ENCODE results near the gene AKAP1. TPM values are rescaled to one million over a fixed set of nuclear protein-coding genes. Genes with fewer than 3 reads are reported as not detected.

The AKAP1 gene
- total RNA-seq, 4 donors from 2014 or later, result 23.3 to 62.4 (median 32.0) TPM

GRCh38 chr17:57110152-57110542, 25.1 kb downstream of the AKAP1 start:
- Histone ChIP-seq H3K4me1 (peaks cover 0 to 33% (median 8%) of the 10 kb centered on the region in 4 donors), H3K36me3 (peaks cover 0 to 62% (median 0%) of the 10 kb centered on the region in 3 donors), H3K9me3 (no peaks in the 10 kb centered on the region), H3K27ac (peak overlapping the region in 2 of 4 donors; percentile 2 to 18), H3K4me3 (no peak overlapping the region), H3K27me3 (no peaks in the 10 kb centered on the region)
- TF ChIP-seq POLR2A (IDR thresholded peaks at IDR 0.05), result no peak
- no peak for TF ChIP-seq CTCF (IDR thresholded peaks at IDR 0.05)
- TF ChIP-seq EP300 (IDR thresholded peaks at IDR 0.05), result no peak
- WGBS, 2 donors, result 40 to 46% methylated on average over 5 of the region's 5 CpGs
- DNase-seq (ENCODE audit: low spot score in 2 of 2), result peak in 1 of 2 donors; percentile 25

- TF ChIP-seq EP300 (IDR thresholded peaks at IDR 0.05), result no peak
- no peak for TF ChIP-seq POLR2A (IDR thresholded peaks at IDR 0.05)
- TF ChIP-seq CTCF (IDR thresholded peaks at IDR 0.05), result no peak
- no peak overlapping the region for H3K4me3 ChIP-seq
- DNase-seq (ENCODE audit: low spot score in 2 of 2), result no peak
- no peaks in the 10 kb centered on the region for H3K27me3 ChIP-seq
- peaks cover 0 to 33% (median 8%) of the 10 kb centered on the region in 4 donors for H3K4me1 ChIP-seq
- H3K9me3 ChIP-seq, result no peaks in the 10 kb centered on the region
- WGBS, 2 donors, result 70 to 81% methylated on average over 12 of the region's 12 CpGs
- H3K27ac ChIP-seq, result peak overlapping the region in 1 of 4 donors; percentile 23
- H3K36me3 ChIP-seq, result peaks cover 0 to 62% (median 3%) of the 10 kb centered on the region in 3 donors
Measured at GRCh38 chr17:57110579-57111325, 25.7 kb downstream of the AKAP1 start.

GRCh38 chr17:57111386-57111785, 26.3 kb downstream of the AKAP1 start:
- Histone ChIP-seq H3K36me3 (peaks cover 0 to 63% (median 9%) of the 10 kb centered on the region in 3 donors), H3K4me1 (peaks cover 0 to 33% (median 8%) of the 10 kb centered on the region in 4 donors)

GRCh38 chr17:57113011-57113410, 28.0 kb downstream of the AKAP1 start:
- peaks cover 0 to 72% (median 26%) of the 10 kb centered on the region in 3 donors for H3K36me3 ChIP-seq
- 92 to 93% methylated on average over 6 of the region's 6 CpGs for WGBS, 2 donors

More at GRCh38 chr17:57111386-57111785, 26.3 kb downstream of the AKAP1 start:
- H3K9me3 ChIP-seq, result no peaks in the 10 kb centered on the region
- peak overlapping the region in 1 of 4 donors; percentile 23 for H3K27ac ChIP-seq
- no peak overlapping the region for H3K4me3 ChIP-seq
- no peaks in the 10 kb centered on the region for H3K27me3 ChIP-seq
- TF ChIP-seq POLR2A (IDR thresholded peaks at IDR 0.05), result no peak
- TF ChIP-seq EP300 (IDR thresholded peaks at IDR 0.05), result no peak
- no peak for TF ChIP-seq CTCF (IDR thresholded peaks at IDR 0.05)
- DNase-seq (ENCODE audit: low spot score in 2 of 2), result no peak
- 82 to 86% methylated on average over 3 of the region's 3 CpGs for WGBS, 2 donors

More at GRCh38 chr17:57113011-57113410, 28.0 kb downstream of the AKAP1 start:
- no peak overlapping the region for H3K4me3 ChIP-seq
- H3K4me1 ChIP-seq, result peaks cover 0 to 27% (median 8%) of the 10 kb centered on the region in 4 donors
- H3K27ac ChIP-seq, result no peak overlapping the region
- no peaks in the 10 kb centered on the region for H3K9me3 ChIP-seq
- TF ChIP-seq EP300 (IDR thresholded peaks at IDR 0.05) (no peak), CTCF (IDR thresholded peaks at IDR 0.05) (no peak), POLR2A (IDR thresholded peaks at IDR 0.05) (no peak)
- no peaks in the 10 kb centered on the region for H3K27me3 ChIP-seq
- DNase-seq (ENCODE audit: low spot score in 2 of 2), result no peak
